VCaP (cell line): ENCODE data around the gene LGI1.

Source experiments
- H3K27ac ChIP-seq: fragments of 450-650 bp; 2 replicates; pipeline ENCODE4 v1.5.1; 2017
- TF ChIP-seq, protein P1 (sequence below): fragments of 450-650 bp; conservative IDR thresholded peaks from 2 replicates; pipeline ENCODE4 v1.5.1; 2017; ENCODE audit warnings: mild to moderate bottlenecking, moderate library complexity

LGI1 gene

DNA sequence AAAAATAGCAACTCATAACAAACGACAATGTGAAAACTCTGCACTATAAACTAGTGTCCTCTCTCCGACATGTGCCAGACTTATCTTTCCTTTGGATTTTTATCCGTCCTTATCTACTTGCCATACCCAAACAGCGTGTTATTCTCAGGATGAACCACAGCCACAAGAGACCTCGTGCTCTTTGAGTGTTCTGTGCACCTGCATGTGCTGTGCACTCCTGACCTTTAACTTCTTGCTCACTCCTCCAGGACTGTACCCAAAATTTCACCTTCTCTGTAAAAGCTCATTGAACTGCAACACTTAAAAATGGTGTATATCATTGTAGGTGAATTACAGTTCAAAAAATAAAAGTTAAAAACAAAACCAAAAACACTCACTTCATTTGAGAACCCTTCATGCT is 78.0 kb downstream of the LGI1 start:
- no peak overlapping the region for H3K27ac ChIP-seq

DNA sequence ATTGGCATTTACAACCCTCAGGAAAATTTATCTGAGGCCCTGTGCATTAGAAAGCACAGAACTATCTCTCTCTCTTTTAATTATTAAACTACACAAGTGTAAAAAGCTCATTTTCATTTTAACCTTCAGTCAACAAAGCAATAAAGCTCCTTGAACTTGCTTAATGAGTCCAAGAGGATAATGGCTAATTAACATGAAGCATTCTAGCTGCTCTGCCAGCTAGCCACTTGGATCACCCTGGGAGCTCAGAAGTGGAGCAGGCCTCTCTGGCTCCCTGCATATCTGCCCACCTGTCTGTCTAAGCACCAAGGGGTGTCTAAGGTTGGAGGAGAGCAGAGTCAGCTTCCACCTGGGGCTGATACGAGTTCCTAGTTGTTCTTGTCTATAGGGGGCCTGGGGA is 80.1 kb downstream of the LGI1 start:
- TF ChIP-seq, protein P1, sequence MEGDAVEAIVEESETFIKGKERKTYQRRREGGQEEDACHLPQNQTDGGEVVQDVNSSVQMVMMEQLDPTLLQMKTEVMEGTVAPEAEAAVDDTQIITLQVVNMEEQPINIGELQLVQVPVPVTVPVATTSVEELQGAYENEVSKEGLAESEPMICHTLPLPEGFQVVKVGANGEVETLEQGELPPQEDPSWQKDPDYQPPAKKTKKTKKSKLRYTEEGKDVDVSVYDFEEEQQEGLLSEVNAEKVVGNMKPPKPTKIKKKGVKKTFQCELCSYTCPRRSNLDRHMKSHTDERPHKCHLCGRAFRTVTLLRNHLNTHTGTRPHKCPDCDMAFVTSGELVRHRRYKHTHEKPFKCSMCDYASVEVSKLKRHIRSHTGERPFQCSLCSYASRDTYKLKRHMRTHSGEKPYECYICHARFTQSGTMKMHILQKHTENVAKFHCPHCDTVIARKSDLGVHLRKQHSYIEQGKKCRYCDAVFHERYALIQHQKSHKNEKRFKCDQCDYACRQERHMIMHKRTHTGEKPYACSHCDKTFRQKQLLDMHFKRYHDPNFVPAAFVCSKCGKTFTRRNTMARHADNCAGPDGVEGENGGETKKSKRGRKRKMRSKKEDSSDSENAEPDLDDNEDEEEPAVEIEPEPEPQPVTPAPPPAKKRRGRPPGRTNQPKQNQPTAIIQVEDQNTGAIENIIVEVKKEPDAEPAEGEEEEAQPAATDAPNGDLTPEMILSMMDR, result no peak

More for the DNA sequence above, 78.0 kb downstream of the LGI1 start:
- TF ChIP-seq, protein P1, result no peak

DNA sequence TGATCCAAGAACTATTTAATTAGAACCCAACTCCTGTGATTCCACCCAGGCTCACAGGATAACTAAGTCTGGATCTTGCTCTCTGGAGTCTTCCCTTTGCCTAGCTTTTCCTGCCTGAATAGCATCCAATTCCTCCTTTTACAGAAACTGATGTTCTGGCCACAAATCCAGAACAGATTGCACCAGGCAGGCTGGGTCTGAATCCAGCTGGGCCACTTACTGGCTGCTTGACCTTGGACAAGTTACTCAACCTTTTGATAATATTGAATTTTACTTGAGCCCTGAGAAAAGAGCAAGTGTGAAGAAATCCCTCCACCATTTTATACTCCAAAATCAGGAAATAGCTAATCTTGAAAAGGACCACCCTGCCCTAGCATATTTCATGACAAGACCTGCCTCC is 80.5 kb downstream of the LGI1 start:
- TF ChIP-seq, protein P1, result no peak
- no peak overlapping the region for H3K27ac ChIP-seq

More for the DNA sequence above, 80.1 kb downstream of the LGI1 start:
- no peak overlapping the region for H3K27ac ChIP-seq

DNA sequence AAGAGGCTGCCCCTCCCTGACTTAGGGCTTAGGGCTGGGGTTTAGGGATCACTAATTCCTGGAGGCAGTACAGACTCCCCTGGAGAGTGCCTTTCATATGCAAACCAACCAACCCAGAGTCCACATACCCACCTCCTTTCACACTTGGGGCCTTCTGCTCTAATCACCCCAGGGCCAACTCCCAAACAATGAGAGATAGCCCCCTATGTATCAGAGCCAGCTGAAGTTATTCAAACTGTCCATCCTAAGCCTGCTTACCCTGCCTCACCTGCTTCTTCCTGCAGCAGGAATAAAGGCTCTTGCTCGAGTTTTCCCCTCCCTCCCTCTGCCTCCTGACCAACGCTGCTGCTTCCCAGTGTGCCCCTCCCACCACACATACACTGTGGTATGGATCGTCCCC is 84.2 kb downstream of the LGI1 start:
- TF ChIP-seq, protein P1, result no peak
- H3K27ac ChIP-seq, result no peak overlapping the region

DNA sequence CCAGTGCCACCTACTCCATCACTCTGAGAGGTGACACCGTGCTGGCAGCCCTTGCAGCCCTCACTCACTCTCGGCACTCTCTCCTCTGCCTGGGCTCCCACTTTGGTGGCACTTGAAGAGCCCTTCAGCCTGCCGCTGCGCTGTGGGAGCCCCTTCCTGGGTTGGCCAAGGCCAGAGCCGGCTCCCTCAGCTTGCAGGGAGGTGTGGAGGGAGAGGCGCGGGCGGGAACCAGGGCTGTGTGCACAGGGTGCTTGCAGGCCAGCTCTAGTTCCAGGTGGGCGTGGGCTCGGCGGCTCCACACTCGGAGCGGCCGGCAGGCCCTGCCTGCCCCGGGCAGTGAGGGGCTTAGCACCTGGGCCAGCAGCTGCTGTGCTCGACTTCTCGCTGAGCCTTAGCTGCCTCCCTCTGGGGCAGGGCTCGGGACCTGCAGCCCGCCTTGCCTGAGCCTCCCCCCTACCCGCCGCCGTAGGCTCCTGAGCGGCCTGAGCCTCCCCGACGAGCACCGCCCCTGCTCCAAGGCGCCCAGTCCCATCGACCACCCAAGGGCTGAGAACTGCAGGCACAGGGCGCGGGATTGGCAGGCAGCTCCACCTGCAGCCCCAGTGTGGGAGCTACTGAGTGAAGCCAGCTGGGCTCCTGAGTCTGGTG is 87.4 kb downstream of the LGI1 start:
- TF ChIP-seq, protein P1, result no peak
- no peak overlapping the region for H3K27ac ChIP-seq
